ENCODE results near the gene NELL2.

- no peak for TF ChIP-seq POLR2AphosphoS5 (IDR thresholded peaks at IDR 0.05; ENCODE audit: borderline replicate concordance, low read depth, low read length)
- TF ChIP-seq EZH2 (IDR thresholded peaks at IDR 0.05) = no peak
Measured at GRCh38 chr12:44574586-44574985, 301.5 kb downstream of the NELL2 start.

Measured in SK-N-MC (cell line).